HepG2 (cell line): ENCODE results near the gene UAP1L1. TPM values are rescaled to one million over a fixed set of nuclear protein-coding genes. Genes with fewer than 3 reads are reported as not detected.

Experiments
- ARNT ChIP-seq: fragments of 450-650 bp; IDR thresholded peaks from 2 replicates; pipeline ENCODE4 v1.6.1; 2017
- ARNT2 ChIP-seq: sonication (generic); formaldehyde crosslinking; IDR thresholded peaks from 2 replicates; pipeline ENCODE4 v1.8.0; 2022; ENCODE audit warnings: mild to moderate bottlenecking, low read depth, missing genetic modification reagents, moderate library complexity
- ATF1 ChIP-seq: IDR thresholded peaks from 2 replicates; pipeline ENCODE4 v1.6.1; 2016; ENCODE audit warnings: mild to moderate bottlenecking, control low read depth
- EED ChIP-seq: sonication (generic); formaldehyde crosslinking; IDR thresholded peaks from 2 replicates; pipeline ENCODE4 v1.5.0; 2020; ENCODE audit warnings: mild to moderate bottlenecking, missing genetic modification reagents
- FOXA1 ChIP-seq, 2 experiments: fragments of 450-650 bp in 1 of 2; sonication (generic) in 1 of 2; formaldehyde crosslinking in 1 of 2; IDR thresholded peaks; 2 replicates each; pipeline versions ENCODE4 v1.4.0 to v1.6.1; 2016 to 2020; ENCODE audit warnings: missing genetic modification reagents in 1 of 2
- IKZF4 ChIP-seq: sonication (generic); formaldehyde crosslinking; IDR thresholded peaks from 2 replicates; pipeline ENCODE4 v1.5.1; 2020; ENCODE audit warnings: borderline replicate concordance, mild to moderate bottlenecking, low read depth, missing genetic modification reagents; ENCODE audit errors: not compliant biosample characterization
- MAFK ChIP-seq, 2 experiments: IDR thresholded peaks in 1 of 2; conservative IDR thresholded peaks in 1 of 2; 2 replicates each; pipeline ENCODE4 v1.6.1; 2011; ENCODE audit warnings: improper control_type of control experiment in 2 of 2, low read length in 2 of 2
- MXD4 ChIP-seq: IDR thresholded peaks from 2 replicates; pipeline ENCODE4 v1.6.1; 2016; ENCODE audit warnings: mild to moderate bottlenecking, missing biosample characterization, missing genetic modification reagents
- SMARCE1 ChIP-seq: fragments of 450-650 bp; IDR thresholded peaks from 2 replicates; pipeline ENCODE4 v1.6.1; 2017; ENCODE audit warnings: borderline replicate concordance
- SRSF4 ChIP-seq: fragments of 200-400 bp; formaldehyde crosslinking; IDR thresholded peaks from one replicate; pipeline ENCODE4 v1.6.1; 2018; ENCODE audit warnings: mild to moderate bottlenecking, low read depth, low read length, moderate library complexity; ENCODE audit not compliant: poor library complexity, severe bottlenecking
- SUZ12 ChIP-seq: fragments of 150-350 bp; IDR thresholded peaks from 2 replicates; pipeline ENCODE4 v1.6.1; 2014; ENCODE audit warnings: low read depth, low read length
- TBX2 ChIP-seq: sonication (generic); formaldehyde crosslinking; IDR thresholded peaks from 2 replicates; pipeline ENCODE4 v1.5.0; 2020; ENCODE audit warnings: missing genetic modification reagents, mild to moderate bottlenecking, borderline replicate concordance
- TBX3 ChIP-seq: fragments of 450-650 bp; IDR thresholded peaks from 2 replicates; pipeline ENCODE4 v1.6.1; 2017; ENCODE audit warnings: antibody characterized with exemption, mild to moderate bottlenecking, inconsistent platforms, borderline replicate concordance
- ZBTB8A ChIP-seq: sonication (generic); formaldehyde crosslinking; IDR thresholded peaks from 2 replicates; pipeline ENCODE4 v1.4.0; 2020; ENCODE audit warnings: mild to moderate bottlenecking, low read depth, missing genetic modification reagents, borderline replicate concordance
- ZMYM4 ChIP-seq: sonication (generic); formaldehyde crosslinking; IDR thresholded peaks from 2 replicates; pipeline ENCODE4 v1.8.1; 2023; ENCODE audit warnings: mild to moderate bottlenecking, missing genetic modification reagents
- ZNF234 ChIP-seq: sonication (generic); formaldehyde crosslinking; conservative IDR thresholded peaks from 2 replicates; pipeline ENCODE4 v1.5.1; 2020; ENCODE audit warnings: mild to moderate bottlenecking, missing genetic modification reagents
- ZNF431 ChIP-seq: sonication (generic); formaldehyde crosslinking; IDR thresholded peaks from 2 replicates; pipeline ENCODE4 v1.9.0; 2022; ENCODE audit warnings: missing genetic modification reagents, low read depth, mild to moderate bottlenecking, borderline replicate concordance
- ZNF501 ChIP-seq: sonication (generic); formaldehyde crosslinking; IDR thresholded peaks from 2 replicates; pipeline ENCODE4 v1.5.1; 2020; ENCODE audit warnings: mild to moderate bottlenecking, moderate library complexity, missing genetic modification reagents
- ZNF605 ChIP-seq: sonication (generic); formaldehyde crosslinking; IDR thresholded peaks from 2 replicates; pipeline ENCODE4 v1.8.0; 2022; ENCODE audit warnings: mild to moderate bottlenecking, missing genetic modification reagents
- ZNF703 ChIP-seq: sonication (generic); formaldehyde crosslinking; IDR thresholded peaks from 2 replicates; pipeline ENCODE4 v1.5.1; 2020; ENCODE audit warnings: missing genetic modification reagents, mild to moderate bottlenecking, moderate library complexity, borderline replicate concordance
- ZNF766 ChIP-seq: sonication (generic); formaldehyde crosslinking; IDR thresholded peaks from 2 replicates; pipeline ENCODE4 v1.5.0; 2020; ENCODE audit warnings: missing genetic modification reagents, borderline replicate concordance
- polyA plus RNA-seq, 8 experiments: library from polyadenylated mRNA; depleted of rRNA in 3 of 8; stranded (reverse) in 7 of 8; unstranded in 1 of 8; fragments of >200 nt; fragmentation: Illumina TruSeq in 4 of 8; extraction: Trizol in 4 of 8; gene quantifications; 2 replicates each; pipeline versions ENCODE4 v1.2.1 to v1.2.3, GENCODE V29; 2011 to 2016; ENCODE audit warnings: low read depth in 4 of 8, missing spikeins in 1 of 8, mixed read lengths in 1 of 8; ENCODE audit not compliant: insufficient read depth in 1 of 8
- total RNA-seq, 5 experiments: library from RNA; depleted of rRNA; stranded (reverse); fragments of >200 nt; fragmentation: Illumina TruSeq; extraction: Trizol; gene quantifications; 2 replicates each; pipeline ENCODE4 v1.2.3, GENCODE V29; 2016; ENCODE audit warnings: low read depth in 1 of 5
- TF ChIP-seq, protein P1 (sequence below): sonication (generic); formaldehyde crosslinking; IDR thresholded peaks from 2 replicates; pipeline ENCODE4 v1.8.0; 2022; ENCODE audit warnings: mild to moderate bottlenecking, missing genetic modification reagents
- TF ChIP-seq, protein P2 (sequence below): sonication (generic); formaldehyde crosslinking; IDR thresholded peaks from 2 replicates; pipeline ENCODE4 v1.5.0; 2020; ENCODE audit warnings: mild to moderate bottlenecking, missing genetic modification reagents, borderline replicate concordance

UAP1L1 gene
- total and polyA plus RNA-seq, 2 of the 13 experiments (the other 11 are each of a cell fraction or from before 2014, with no cell fraction given), result 5.4 to 6.4 TPM

DNA sequence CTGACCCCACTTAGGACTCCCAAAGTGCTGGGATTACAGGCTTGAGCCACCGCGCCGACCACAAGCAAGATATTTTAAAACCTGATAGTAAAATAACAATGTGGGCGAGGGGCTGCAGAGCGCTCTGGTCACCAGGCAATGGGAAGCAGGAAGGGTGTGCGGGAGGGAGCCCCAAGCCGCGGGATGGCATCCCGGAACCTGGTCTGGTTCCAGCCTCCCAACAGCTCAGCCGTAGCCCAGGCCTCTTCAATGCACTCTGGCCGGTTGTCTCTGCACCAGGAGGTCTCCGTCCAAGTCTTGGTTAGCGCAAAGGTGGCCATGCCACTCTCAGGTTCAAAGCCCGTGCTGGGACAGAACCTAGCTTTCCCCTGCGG lies 694 bp upstream of the UAP1L1 start (continued):
- TF ChIP-seq ZMYM4, result no peak
- TF ChIP-seq TBX2 (CRISPR knock-in tag), result peak; percentile 48; the same call in 1 of the 2 replicates
- TF ChIP-seq ZNF703 (CRISPR knock-in tag), result no peak
- TF ChIP-seq FOXA1 (IDR thresholded peaks at IDR 0.05), result no peak
- no peak for TF ChIP-seq FOXA1 (CRISPR knock-in tag; IDR thresholded peaks at IDR 0.05)
- TF ChIP-seq, protein P1, sequence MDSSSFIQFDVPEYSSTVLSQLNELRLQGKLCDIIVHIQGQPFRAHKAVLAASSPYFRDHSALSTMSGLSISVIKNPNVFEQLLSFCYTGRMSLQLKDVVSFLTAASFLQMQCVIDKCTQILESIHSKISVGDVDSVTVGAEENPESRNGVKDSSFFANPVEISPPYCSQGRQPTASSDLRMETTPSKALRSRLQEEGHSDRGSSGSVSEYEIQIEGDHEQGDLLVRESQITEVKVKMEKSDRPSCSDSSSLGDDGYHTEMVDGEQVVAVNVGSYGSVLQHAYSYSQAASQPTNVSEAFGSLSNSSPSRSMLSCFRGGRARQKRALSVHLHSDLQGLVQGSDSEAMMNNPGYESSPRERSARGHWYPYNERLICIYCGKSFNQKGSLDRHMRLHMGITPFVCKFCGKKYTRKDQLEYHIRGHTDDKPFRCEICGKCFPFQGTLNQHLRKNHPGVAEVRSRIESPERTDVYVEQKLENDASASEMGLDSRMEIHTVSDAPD (CRISPR knock-in tag), result no peak
- TF ChIP-seq ZNF431 (CRISPR knock-in tag), result no peak
- no peak for TF ChIP-seq ZNF501 (CRISPR knock-in tag)
- TF ChIP-seq MAFK (conservative IDR thresholded peaks at IDR 0.05 in 1 of 2, IDR thresholded peaks at IDR 0.05 in 1 of 2; ENCODE audit: low read length in 2 of 2), result no peak
- no peak for TF ChIP-seq TBX3
- TF ChIP-seq ZBTB8A (CRISPR knock-in tag), result no peak
- TF ChIP-seq ZNF234, result no peak
- no peak for TF ChIP-seq ZNF766
- TF ChIP-seq MXD4 (CRISPR knock-in tag), result no peak
- TF ChIP-seq SRSF4, result no peak
- TF ChIP-seq, protein P2, sequence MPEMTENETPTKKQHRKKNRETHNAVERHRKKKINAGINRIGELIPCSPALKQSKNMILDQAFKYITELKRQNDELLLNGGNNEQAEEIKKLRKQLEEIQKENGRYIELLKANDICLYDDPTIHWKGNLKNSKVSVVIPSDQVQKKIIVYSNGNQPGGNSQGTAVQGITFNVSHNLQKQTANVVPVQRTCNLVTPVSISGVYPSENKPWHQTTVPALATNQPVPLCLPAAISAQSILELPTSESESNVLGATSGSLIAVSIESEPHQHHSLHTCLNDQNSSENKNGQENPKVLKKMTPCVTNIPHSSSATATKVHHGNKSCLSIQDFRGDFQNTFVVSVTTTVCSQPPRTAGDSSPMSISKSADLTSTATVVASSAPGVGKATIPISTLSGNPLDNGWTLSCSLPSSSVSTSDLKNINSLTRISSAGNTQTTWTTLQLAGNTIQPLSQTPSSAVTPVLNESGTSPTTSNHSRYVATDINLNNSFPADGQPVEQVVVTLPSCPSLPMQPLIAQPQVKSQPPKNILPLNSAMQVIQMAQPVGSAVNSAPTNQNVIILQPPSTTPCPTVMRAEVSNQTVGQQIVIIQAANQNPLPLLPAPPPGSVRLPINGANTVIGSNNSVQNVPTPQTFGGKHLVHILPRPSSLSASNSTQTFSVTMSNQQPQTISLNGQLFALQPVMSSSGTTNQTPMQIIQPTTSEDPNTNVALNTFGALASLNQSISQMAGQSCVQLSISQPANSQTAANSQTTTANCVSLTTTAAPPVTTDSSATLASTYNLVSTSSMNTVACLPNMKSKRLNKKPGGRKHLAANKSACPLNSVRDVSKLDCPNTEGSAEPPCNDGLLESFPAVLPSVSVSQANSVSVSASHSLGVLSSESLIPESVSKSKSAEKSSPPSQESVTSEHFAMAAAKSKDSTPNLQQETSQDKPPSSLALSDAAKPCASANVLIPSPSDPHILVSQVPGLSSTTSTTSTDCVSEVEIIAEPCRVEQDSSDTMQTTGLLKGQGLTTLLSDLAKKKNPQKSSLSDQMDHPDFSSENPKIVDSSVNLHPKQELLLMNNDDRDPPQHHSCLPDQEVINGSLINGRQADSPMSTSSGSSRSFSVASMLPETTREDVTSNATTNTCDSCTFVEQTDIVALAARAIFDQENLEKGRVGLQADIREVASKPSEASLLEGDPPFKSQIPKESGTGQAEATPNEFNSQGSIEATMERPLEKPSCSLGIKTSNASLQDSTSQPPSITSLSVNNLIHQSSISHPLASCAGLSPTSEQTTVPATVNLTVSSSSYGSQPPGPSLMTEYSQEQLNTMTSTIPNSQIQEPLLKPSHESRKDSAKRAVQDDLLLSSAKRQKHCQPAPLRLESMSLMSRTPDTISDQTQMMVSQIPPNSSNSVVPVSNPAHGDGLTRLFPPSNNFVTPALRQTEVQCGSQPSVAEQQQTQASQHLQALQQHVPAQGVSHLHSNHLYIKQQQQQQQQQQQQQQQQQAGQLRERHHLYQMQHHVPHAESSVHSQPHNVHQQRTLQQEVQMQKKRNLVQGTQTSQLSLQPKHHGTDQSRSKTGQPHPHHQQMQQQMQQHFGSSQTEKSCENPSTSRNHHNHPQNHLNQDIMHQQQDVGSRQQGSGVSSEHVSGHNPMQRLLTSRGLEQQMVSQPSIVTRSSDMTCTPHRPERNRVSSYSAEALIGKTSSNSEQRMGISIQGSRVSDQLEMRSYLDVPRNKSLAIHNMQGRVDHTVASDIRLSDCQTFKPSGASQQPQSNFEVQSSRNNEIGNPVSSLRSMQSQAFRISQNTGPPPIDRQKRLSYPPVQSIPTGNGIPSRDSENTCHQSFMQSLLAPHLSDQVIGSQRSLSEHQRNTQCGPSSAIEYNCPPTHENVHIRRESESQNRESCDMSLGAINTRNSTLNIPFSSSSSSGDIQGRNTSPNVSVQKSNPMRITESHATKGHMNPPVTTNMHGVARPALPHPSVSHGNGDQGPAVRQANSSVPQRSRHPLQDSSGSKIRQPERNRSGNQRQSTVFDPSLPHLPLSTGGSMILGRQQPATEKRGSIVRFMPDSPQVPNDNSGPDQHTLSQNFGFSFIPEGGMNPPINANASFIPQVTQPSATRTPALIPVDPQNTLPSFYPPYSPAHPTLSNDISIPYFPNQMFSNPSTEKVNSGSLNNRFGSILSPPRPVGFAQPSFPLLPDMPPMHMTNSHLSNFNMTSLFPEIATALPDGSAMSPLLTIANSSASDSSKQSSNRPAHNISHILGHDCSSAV, result no peak
- 0 out of 2 replicates have a peak, but pooled peaks have one; percentile 25 for TF ChIP-seq ZNF605 (CRISPR knock-in tag)
- 0 out of 2 replicates have a peak, but pooled peaks have one; percentile 50 for TF ChIP-seq EED (CRISPR knock-in tag)
- TF ChIP-seq ARNT2 (CRISPR knock-in tag), result 0 out of 2 replicates have a peak, but pooled peaks have one; percentile 15
- TF ChIP-seq ATF1, result no peak
- TF ChIP-seq ARNT, result no peak
- TF ChIP-seq IKZF4 (CRISPR knock-in tag), result no peak
- no peak for TF ChIP-seq SMARCE1
- no peak for TF ChIP-seq SUZ12
